ENCODE measurements around the gene MUC5AC. TPM values are rescaled to one million over a fixed set of nuclear protein-coding genes. Genes with fewer than 3 reads are reported as not detected.
"Not testable (repeated sequence)": the region's sequence is repeated elsewhere in the genome, so short reads cannot be mapped to it uniquely, and the experiment has no call there.

The MUC5AC gene
- total RNA-seq, 1 donor from 2014 or later: not detected

DNA sequence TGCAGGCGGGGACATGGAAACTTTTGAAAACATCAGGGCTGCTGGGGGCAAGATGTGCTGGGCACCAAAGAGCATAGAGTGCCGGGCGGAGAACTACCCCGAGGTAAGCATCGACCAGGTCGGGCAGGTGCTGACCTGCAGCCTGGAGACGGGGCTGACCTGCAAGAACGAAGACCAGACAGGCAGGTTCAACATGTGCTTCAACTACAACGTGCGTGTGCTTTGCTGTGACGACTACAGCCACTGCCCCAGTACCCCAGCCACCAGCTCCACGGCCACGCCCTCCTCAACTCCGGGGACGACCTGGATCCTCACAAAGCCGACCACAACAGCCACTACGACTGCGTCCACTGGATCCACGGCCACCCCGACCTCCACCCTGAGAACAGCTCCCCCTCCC, 84.5 kb downstream of the MUC5AC start:
- Mint-ChIP-seq H3K27me3 (peaks cover 3% of the 10 kb centered on the region), H3K9me3 (ENCODE audit: low read depth) (no peaks in the 10 kb centered on the region), H3K4me3 (ENCODE audit: low read depth) (no peak overlapping the region), H3K27ac (no peak overlapping the region), H3K4me1 (ENCODE audit: low read depth) (no peaks in the 10 kb centered on the region), H3K36me3 (ENCODE audit: insufficient read depth) (no peaks in the 10 kb centered on the region)
- TF ChIP-seq, protein P1, sequence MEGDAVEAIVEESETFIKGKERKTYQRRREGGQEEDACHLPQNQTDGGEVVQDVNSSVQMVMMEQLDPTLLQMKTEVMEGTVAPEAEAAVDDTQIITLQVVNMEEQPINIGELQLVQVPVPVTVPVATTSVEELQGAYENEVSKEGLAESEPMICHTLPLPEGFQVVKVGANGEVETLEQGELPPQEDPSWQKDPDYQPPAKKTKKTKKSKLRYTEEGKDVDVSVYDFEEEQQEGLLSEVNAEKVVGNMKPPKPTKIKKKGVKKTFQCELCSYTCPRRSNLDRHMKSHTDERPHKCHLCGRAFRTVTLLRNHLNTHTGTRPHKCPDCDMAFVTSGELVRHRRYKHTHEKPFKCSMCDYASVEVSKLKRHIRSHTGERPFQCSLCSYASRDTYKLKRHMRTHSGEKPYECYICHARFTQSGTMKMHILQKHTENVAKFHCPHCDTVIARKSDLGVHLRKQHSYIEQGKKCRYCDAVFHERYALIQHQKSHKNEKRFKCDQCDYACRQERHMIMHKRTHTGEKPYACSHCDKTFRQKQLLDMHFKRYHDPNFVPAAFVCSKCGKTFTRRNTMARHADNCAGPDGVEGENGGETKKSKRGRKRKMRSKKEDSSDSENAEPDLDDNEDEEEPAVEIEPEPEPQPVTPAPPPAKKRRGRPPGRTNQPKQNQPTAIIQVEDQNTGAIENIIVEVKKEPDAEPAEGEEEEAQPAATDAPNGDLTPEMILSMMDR (IDR thresholded peaks at IDR 0.05; ENCODE audit: unreplicated experiment): no peak
- no peak for DNase-seq (ENCODE audit: low spot score, unreplicated experiment)

DNA sequence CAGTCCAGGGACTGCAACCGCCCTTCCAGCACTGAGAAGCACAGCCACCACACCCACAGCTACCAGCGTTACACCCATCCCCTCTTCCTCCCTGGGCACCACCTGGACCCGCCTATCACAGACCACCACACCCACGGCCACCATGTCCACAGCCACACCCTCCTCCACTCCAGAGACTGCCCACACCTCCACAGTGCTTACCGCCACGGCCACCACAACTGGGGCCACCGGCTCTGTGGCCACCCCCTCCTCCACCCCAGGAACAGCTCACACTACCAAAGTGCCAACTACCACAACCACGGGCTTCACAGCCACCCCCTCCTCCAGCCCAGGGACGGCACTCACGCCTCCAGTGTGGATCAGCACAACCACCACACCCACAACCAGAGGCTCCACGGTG, 85.0 kb downstream of the MUC5AC start:
- H3K27ac Mint-ChIP-seq; H3K36me3 Mint-ChIP-seq (ENCODE audit: insufficient read depth); DNase-seq (ENCODE audit: low spot score, unreplicated experiment); H3K4me3 Mint-ChIP-seq (ENCODE audit: low read depth); H3K4me1 Mint-ChIP-seq (ENCODE audit: low read depth); H3K9me3 Mint-ChIP-seq (ENCODE audit: low read depth); H3K27me3 Mint-ChIP-seq: not testable (repeated sequence)

DNA sequence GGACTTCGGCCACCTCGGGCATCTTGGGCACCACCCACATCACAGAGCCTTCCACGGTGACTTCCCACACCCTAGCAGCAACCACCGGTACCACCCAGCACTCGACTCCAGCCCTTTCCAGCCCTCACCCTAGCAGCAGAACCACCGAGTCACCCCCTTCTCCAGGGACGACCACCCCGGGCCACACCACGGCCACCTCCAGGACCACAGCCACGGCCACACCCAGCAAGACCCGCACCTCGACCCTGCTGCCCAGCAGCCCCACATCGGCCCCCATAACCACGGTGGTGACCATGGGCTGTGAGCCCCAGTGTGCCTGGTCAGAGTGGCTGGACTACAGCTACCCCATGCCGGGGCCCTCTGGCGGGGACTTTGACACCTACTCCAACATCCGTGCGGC, 85.8 kb downstream of the MUC5AC start:
- H3K9me3 Mint-ChIP-seq (ENCODE audit: low read depth); DNase-seq (ENCODE audit: low spot score, unreplicated experiment); H3K36me3 Mint-ChIP-seq (ENCODE audit: insufficient read depth); H3K4me3 Mint-ChIP-seq (ENCODE audit: low read depth); H3K4me1 Mint-ChIP-seq (ENCODE audit: low read depth); H3K27ac Mint-ChIP-seq; H3K27me3 Mint-ChIP-seq: not testable (repeated sequence)

DNA sequence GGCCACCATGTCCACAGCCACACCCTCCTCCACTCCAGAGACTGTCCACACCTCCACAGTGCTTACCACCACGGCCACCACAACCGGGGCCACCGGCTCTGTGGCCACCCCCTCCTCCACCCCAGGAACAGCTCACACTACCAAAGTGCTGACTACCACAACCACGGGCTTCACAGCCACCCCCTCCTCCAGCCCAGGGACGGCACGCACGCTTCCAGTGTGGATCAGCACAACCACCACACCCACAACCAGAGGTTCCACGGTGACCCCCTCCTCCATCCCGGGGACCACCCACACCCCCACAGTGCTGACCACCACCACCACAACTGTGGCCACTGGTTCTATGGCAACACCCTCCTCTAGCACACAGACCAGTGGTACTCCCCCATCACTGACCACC, 86.8 kb downstream of the MUC5AC start:
- not testable (repeated sequence) for H3K27me3 Mint-ChIP-seq; H3K36me3 Mint-ChIP-seq (ENCODE audit: insufficient read depth); H3K9me3 Mint-ChIP-seq (ENCODE audit: low read depth); DNase-seq (ENCODE audit: low spot score, unreplicated experiment); H3K4me1 Mint-ChIP-seq (ENCODE audit: low read depth); H3K27ac Mint-ChIP-seq; H3K4me3 Mint-ChIP-seq (ENCODE audit: low read depth)

DNA sequence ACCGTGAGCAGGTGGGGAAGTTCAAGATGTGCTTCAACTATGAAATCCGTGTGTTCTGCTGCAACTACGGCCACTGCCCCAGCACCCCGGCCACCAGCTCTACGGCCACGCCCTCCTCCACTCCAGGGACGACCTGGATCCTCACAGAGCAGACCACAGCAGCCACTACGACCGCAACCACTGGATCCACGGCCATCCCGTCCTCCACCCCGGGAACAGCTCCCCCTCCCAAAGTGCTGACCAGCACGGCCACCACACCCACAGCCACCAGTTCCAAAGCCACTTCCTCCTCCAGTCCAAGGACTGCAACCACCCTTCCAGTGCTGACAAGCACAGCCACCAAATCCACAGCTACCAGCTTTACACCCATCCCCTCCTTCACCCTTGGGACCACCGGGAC, 88.0 kb downstream of the MUC5AC start:
- not testable (repeated sequence) for H3K4me3 Mint-ChIP-seq (ENCODE audit: low read depth); H3K4me1 Mint-ChIP-seq (ENCODE audit: low read depth); DNase-seq (ENCODE audit: low spot score, unreplicated experiment); H3K9me3 Mint-ChIP-seq (ENCODE audit: low read depth); H3K27ac Mint-ChIP-seq; H3K27me3 Mint-ChIP-seq; H3K36me3 Mint-ChIP-seq (ENCODE audit: insufficient read depth)

DNA sequence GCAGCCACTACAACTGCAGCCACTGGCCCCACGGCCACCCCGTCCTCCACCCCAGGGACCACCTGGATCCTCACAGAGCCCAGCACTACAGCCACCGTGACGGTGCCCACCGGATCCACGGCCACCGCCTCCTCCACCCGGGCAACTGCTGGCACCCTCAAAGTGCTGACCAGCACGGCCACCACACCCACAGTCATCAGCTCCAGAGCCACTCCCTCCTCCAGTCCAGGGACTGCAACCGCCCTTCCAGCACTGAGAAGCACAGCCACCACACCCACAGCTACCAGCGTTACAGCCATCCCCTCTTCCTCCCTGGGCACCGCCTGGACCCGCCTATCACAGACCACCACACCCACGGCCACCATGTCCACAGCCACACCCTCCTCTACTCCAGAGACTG, 88.5 kb downstream of the MUC5AC start:
- H3K9me3 Mint-ChIP-seq (ENCODE audit: low read depth); H3K36me3 Mint-ChIP-seq (ENCODE audit: insufficient read depth); DNase-seq (ENCODE audit: low spot score, unreplicated experiment); H3K27ac Mint-ChIP-seq; H3K4me1 Mint-ChIP-seq (ENCODE audit: low read depth); H3K27me3 Mint-ChIP-seq; H3K4me3 Mint-ChIP-seq (ENCODE audit: low read depth): not testable (repeated sequence)

DNA sequence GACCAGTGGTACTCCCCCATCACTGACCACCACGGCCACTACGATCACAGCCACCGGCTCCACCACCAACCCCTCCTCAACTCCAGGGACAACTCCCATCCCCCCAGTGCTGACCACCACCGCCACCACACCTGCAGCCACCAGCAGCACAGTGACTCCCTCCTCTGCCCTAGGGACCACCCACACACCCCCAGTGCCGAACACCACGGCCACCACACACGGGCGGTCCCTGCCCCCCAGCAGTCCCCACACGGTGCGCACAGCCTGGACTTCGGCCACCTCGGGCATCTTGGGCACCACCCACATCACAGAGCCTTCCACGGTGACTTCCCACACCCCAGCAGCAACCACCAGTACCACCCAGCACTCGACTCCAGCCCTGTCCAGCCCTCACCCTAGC, 89.3 kb downstream of the MUC5AC start:
- H3K36me3 Mint-ChIP-seq (ENCODE audit: insufficient read depth); H3K4me3 Mint-ChIP-seq (ENCODE audit: low read depth); H3K4me1 Mint-ChIP-seq (ENCODE audit: low read depth); H3K27ac Mint-ChIP-seq; DNase-seq (ENCODE audit: low spot score, unreplicated experiment); H3K9me3 Mint-ChIP-seq (ENCODE audit: low read depth); H3K27me3 Mint-ChIP-seq: not testable (repeated sequence)

DNA sequence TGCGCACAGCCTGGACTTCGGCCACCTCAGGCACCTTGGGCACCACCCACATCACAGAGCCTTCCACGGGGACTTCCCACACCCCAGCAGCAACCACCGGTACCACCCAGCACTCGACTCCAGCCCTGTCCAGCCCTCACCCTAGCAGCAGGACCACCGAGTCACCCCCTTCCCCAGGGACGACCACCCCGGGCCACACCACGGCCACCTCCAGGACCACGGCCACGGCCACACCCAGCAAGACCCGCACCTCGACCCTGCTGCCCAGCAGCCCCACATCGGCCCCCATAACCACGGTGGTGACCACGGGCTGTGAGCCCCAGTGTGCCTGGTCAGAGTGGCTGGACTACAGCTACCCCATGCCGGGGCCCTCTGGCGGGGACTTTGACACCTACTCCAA, 91.2 kb downstream of the MUC5AC start:
- H3K27ac Mint-ChIP-seq; H3K36me3 Mint-ChIP-seq (ENCODE audit: insufficient read depth); H3K27me3 Mint-ChIP-seq; DNase-seq (ENCODE audit: low spot score, unreplicated experiment); H3K4me3 Mint-ChIP-seq (ENCODE audit: low read depth); H3K9me3 Mint-ChIP-seq (ENCODE audit: low read depth); H3K4me1 Mint-ChIP-seq (ENCODE audit: low read depth): not testable (repeated sequence)

DNA sequence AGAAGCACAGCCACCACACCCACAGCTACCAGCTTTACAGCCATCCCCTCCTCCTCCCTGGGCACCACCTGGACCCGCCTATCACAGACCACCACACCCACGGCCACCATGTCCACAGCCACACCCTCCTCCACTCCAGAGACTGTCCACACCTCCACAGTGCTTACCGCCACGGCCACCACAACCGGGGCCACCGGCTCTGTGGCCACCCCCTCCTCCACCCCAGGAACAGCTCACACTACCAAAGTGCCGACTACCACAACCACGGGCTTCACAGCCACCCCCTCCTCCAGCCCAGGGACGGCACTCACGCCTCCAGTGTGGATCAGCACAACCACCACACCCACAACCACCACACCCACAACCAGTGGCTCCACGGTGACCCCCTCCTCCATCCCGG, 92.7 kb downstream of the MUC5AC start:
- not testable (repeated sequence) for H3K4me3 Mint-ChIP-seq (ENCODE audit: low read depth); H3K4me1 Mint-ChIP-seq (ENCODE audit: low read depth); H3K27me3 Mint-ChIP-seq; H3K9me3 Mint-ChIP-seq (ENCODE audit: low read depth); H3K36me3 Mint-ChIP-seq (ENCODE audit: insufficient read depth); DNase-seq (ENCODE audit: low spot score, unreplicated experiment); H3K27ac Mint-ChIP-seq

Other genes with a start within 250 kb of the MUC5AC start
- 79.1 and 87.0 TPM in 2 replicates for gene CHID1, start 247.1 kb upstream of the MUC5AC start, total RNA-seq
- 86.6 and 88.8 TPM in 2 replicates for gene AP2A2, start 232.1 kb upstream of the MUC5AC start, total RNA-seq
- 1.6 and 1.9 TPM in 2 replicates for gene MUC6, start 121.2 kb upstream of the MUC5AC start, total RNA-seq
- not detected in 2 replicates for gene MUC2, start 83.1 kb upstream of the MUC5AC start, total RNA-seq
- gene MUC5B, start 65.1 kb downstream of the MUC5AC start, total RNA-seq: not detected in 2 replicates
- gene TOLLIP, start 151.7 kb downstream of the MUC5AC start, total RNA-seq: 41.2 and 44.4 TPM in 2 replicates
- gene BRSK2, start 232.0 kb downstream of the MUC5AC start, total RNA-seq: 49.2 and 53.2 TPM in 2 replicates

Data from progenitor cell of endocrine pancreas (in vitro differentiated cells).